B cell (primary cell): Measurements from ENCODE around the gene GPR4. TPM values are rescaled to one million over a fixed set of nuclear protein-coding genes. Genes with fewer than 3 reads are reported as not detected.

Experiments used
- ATAC-seq: fragments of 200-7000 bp; cut with Tn5 transposase; one replicate; pipeline ENCODE4 v1.10.0; 2021; ENCODE audit warnings: low read depth, mild to moderate bottlenecking, moderate number of reproducible peaks, moderate library complexity
- CTCF ChIA-PET: fragments of 350-600 bp; sonication (Branson Sonifier 250); formaldehyde crosslinking; loops from one replicate; lab custom pipeline; 2021; ENCODE audit warnings: antibody characterized with exemption, inconsistent platforms; lab: Charles Lee
- POLR2A ChIA-PET: fragments of 350-600 bp; sonication (Branson Sonifier 250); formaldehyde crosslinking; loops from one replicate; lab custom pipeline; 2021; ENCODE audit warnings: antibody characterized with exemption; lab: Charles Lee
- DNase-seq: peaks from one replicate; pipeline ENCODE4 v3.0.0; 2013
- H2AFZ ChIP-seq: 2 replicates; pipeline ENCODE4 v1.6.1; 2012; ENCODE audit warnings: mild to moderate bottlenecking, low read depth, low read length; ENCODE audit not compliant: insufficient read depth, poor library complexity, severe bottlenecking
- H3K27ac ChIP-seq, 2 donors: 1 replicate in 1 of 2; 2 replicates in 1 of 2; pipeline ENCODE4 v1.5.1; 2012 to 2013; ENCODE audit warnings: low read length in 2 of 2, mild to moderate bottlenecking in 2 of 2, moderate library complexity in 1 of 2
- H3K27me3 ChIP-seq, 4 experiments: fragments of 200-600 bp in 1 of 4; sonication (generic) in 1 of 4; replicated peaks in 1 of 4; 1 replicate in 2 of 4; 2 replicates in 2 of 4; pipeline versions ENCODE4 v1.6.1 to v1.7.0; 2013 to 2016; ENCODE audit warnings: low read length in 3 of 4, mild to moderate bottlenecking in 2 of 4, mixed read lengths in 1 of 4, moderate library complexity in 1 of 4; ENCODE audit not compliant: insufficient read depth in 4 of 4, control insufficient read depth in 3 of 4; ENCODE audit errors: control extremely low read depth in 1 of 4
- H3K36me3 ChIP-seq, 2 experiments: replicated peaks in 1 of 2; 1 replicate in 1 of 2; 2 replicates in 1 of 2; pipeline versions ENCODE4 v1.6.1 to v1.7.1; 2013; ENCODE audit warnings: low read length in 1 of 2; ENCODE audit not compliant: insufficient read depth in 2 of 2, control insufficient read depth in 1 of 2; ENCODE audit errors: control extremely low read depth in 1 of 2, extremely low read depth in 1 of 2
- H3K4me1 ChIP-seq, 2 donors: fragments of 200-600 bp in 1 of 2; sonication (generic) in 1 of 2; 1 replicate in 1 of 2; 2 replicates in 1 of 2; pipeline versions ENCODE4 v1.5.1 to v1.6.1; 2013 to 2017; ENCODE audit warnings: low read length in 2 of 2; ENCODE audit not compliant: control insufficient read depth in 2 of 2, insufficient read depth in 2 of 2
- H3K4me2 ChIP-seq: replicated peaks from 2 replicates; pipeline ENCODE3; 2012; ENCODE audit warnings: mild to moderate bottlenecking, low read depth, low read length; ENCODE audit not compliant: poor library complexity, severe bottlenecking
- H3K4me3 ChIP-seq, 5 experiments: fragments of 200-600 bp in 1 of 5; sonication (generic) in 1 of 5; 1 replicate in 3 of 5; 2 replicates in 2 of 5; pipeline versions ENCODE4 v1.5.1 to v1.7.0; 2011 to 2016; ENCODE audit warnings: low read length in 4 of 5, mild to moderate bottlenecking in 4 of 5, low read depth in 2 of 5, control low read depth in 1 of 5, moderate library complexity in 1 of 5; ENCODE audit not compliant: insufficient read depth in 1 of 5; ENCODE audit errors: control extremely low read depth in 1 of 5, extremely low read depth in 1 of 5
- H3K79me2 ChIP-seq: fragments of 200-600 bp; sonication (generic); one replicate; pipeline ENCODE4 v1.6.0; 2016; ENCODE audit warnings: low read length; ENCODE audit not compliant: control insufficient read depth, insufficient read depth
- H3K9ac ChIP-seq: fragments of 200-600 bp; sonication (generic); 2 replicates; pipeline ENCODE4 v1.6.1; 2017; ENCODE audit warnings: mild to moderate bottlenecking, low read length, moderate library complexity
- H3K9me3 ChIP-seq, 3 donors: one replicate each; pipeline versions ENCODE4 v1.6.1 to v1.7.1; 2013; ENCODE audit warnings: low read length in 2 of 3; ENCODE audit not compliant: control insufficient read depth in 2 of 3, insufficient read depth in 1 of 3; ENCODE audit errors: control extremely low read depth in 1 of 3
- H4K20me1 ChIP-seq: 2 replicates; pipeline ENCODE4 v1.6.0; 2012; ENCODE audit warnings: mild to moderate bottlenecking, low read length; ENCODE audit not compliant: insufficient read depth, control insufficient read depth, poor library complexity, severe bottlenecking
- H3K27ac Mint-ChIP-seq: one replicate; pipeline ENCODE4 v1.8.0; 2021; ENCODE audit warnings: mixed read lengths
- H3K27me3 Mint-ChIP-seq: one replicate; pipeline ENCODE4 v1.8.0; 2021; ENCODE audit warnings: mixed read lengths
- H3K4me1 Mint-ChIP-seq: one replicate; pipeline ENCODE4 v1.8.0; 2021; ENCODE audit warnings: mixed read lengths
- H3K4me3 Mint-ChIP-seq: one replicate; pipeline ENCODE4 v1.8.0; 2021; ENCODE audit warnings: mixed read lengths
- H3K9me3 Mint-ChIP-seq: one replicate; pipeline ENCODE4 v1.8.0; 2022; ENCODE audit warnings: mixed read lengths; ENCODE audit not compliant: insufficient read depth
- EZH2 ChIP-seq: IDR thresholded peaks from 2 replicates; pipeline ENCODE4 v1.6.1; 2012; ENCODE audit warnings: borderline replicate concordance, low read depth, mild to moderate bottlenecking, moderate library complexity, low read length; ENCODE audit not compliant: insufficient read depth, poor library complexity, severe bottlenecking
- WGBS: methylation state at CpG from one replicate; pipeline ENCODE4 v1.1.5; 2013; ENCODE audit warnings: missing lambda C conversion rate; ENCODE audit not compliant: insufficient coverage; 5-methylcytosine and 5-hydroxymethylcytosine counted together
- intact Hi-C: fragments of 100-400 bp; cut with micrococcal nuclease; formaldehyde crosslinking; loops from one replicate; pipeline ENCODE4 v1.10.0; 2022
- polyA plus RNA-seq: library from polyadenylated mRNA; depleted of rRNA; stranded (reverse); fragments of >200 nt; gene quantifications from 2 replicates; pipeline ENCODE4 v1.2.3, GENCODE V29; 2012
- total RNA-seq, 2 donors: library from RNA; stranded (reverse); fragments of 120-200 nt in 1 of 2; gene quantifications; 1 replicate in 1 of 2; 2 replicates in 1 of 2; pipeline versions ENCODE4 v1.2.3 to v1.2.4, GENCODE V29; 2013 to 2022
- TF ChIP-seq, protein P1 (sequence below): fragments of 200-600 bp; IDR thresholded peaks from one replicate; pipeline ENCODE4 v1.8.0; 2022; ENCODE audit warnings: antibody characterized with exemption, mild to moderate bottlenecking

GPR4 gene
- total and polyA plus RNA-seq, 2 donors (not counting 1 experiment from before 2014, with no cell fraction given), result not detected

DNA sequence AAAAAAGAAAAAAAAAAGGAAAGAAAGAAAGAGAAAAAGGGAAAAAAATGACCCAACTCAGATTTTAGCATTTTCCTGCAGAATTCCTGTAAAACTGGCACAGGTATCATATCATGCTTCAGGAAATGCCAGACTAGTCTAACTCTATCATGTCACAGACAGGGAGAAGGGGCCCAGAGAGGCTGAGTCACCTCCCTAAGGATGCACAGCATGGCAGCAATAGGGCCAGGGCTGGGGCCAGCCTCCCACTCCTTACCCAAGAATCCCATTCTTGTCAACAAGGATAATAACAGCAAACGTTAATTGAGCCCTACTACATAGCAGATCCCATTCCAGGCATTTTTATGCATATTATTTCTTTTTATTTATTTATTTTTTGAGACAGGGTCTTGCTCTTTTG is 8.5 kb downstream of the GPR4 start:
- Histone ChIP-seq H4K20me1 (no peaks in the 10 kb centered on the region), H3K36me3 (no peaks in the 10 kb centered on the region), H3K4me3 (no peak overlapping the region), H3K9ac (no peak overlapping the region), H3K9me3 (peaks cover 0 to 18% (median 0%) of the 10 kb centered on the region in 3 donors), H3K27me3 (peaks cover 0 to 54% (median 14%) of the 10 kb centered on the region in 4 experiments), H3K4me1 (peaks cover 8 to 11% of the 10 kb centered on the region in 2 donors), H3K4me2 (no peak overlapping the region), H3K27ac (no peak overlapping the region), H2AFZ (no peak overlapping the region), H3K79me2 (no peaks in the 10 kb centered on the region)
- Mint-ChIP-seq H3K27ac (no peak overlapping the region), H3K4me1 (peaks cover 12% of the 10 kb centered on the region), H3K9me3 (no peaks in the 10 kb centered on the region), H3K4me3 (no peak overlapping the region), H3K27me3 (peaks cover 64% of the 10 kb centered on the region)
- ATAC-seq, result no peak
- TF ChIP-seq, protein P1, sequence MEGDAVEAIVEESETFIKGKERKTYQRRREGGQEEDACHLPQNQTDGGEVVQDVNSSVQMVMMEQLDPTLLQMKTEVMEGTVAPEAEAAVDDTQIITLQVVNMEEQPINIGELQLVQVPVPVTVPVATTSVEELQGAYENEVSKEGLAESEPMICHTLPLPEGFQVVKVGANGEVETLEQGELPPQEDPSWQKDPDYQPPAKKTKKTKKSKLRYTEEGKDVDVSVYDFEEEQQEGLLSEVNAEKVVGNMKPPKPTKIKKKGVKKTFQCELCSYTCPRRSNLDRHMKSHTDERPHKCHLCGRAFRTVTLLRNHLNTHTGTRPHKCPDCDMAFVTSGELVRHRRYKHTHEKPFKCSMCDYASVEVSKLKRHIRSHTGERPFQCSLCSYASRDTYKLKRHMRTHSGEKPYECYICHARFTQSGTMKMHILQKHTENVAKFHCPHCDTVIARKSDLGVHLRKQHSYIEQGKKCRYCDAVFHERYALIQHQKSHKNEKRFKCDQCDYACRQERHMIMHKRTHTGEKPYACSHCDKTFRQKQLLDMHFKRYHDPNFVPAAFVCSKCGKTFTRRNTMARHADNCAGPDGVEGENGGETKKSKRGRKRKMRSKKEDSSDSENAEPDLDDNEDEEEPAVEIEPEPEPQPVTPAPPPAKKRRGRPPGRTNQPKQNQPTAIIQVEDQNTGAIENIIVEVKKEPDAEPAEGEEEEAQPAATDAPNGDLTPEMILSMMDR, result no peak
- TF ChIP-seq EZH2, result no peak
- intact Hi-C loops, result no loop called here
- WGBS, result no CpG with 5 or more reads among the region's 1 CpG
- CTCF ChIA-PET, result interaction anchor here (0.6 to 1.1 kb wide), 3 partner anchors 14 to 671 kb away, joined by 3 to 7 read pairs (median 3); no protein-coding TSS in a partner anchor
- POLR2A ChIA-PET, result interaction anchor here (0.6 kb wide), 1 partner anchor 90 kb away, joined by 5 read pairs; no protein-coding TSS in a partner anchor
- no peak for DNase-seq

DNA sequence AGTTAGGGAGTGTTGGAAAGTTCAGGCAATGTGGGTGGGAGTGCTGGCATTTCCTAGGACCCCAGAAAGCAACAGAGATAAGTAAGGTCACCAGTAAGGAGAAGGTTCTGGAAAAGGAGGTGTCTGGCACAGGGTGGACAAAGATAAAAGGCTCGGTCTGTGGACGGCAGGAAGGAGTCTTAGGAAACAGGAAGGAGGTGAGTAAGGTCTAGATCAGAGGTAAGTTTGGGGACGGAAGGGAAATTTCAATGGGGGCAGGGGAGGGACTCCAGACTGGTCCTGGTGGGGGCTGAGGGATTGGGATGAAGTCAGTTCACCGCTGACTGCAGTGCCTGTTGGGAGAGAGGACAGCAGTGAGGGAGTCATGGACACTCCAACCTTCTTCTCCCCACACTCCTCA is 9.6 kb downstream of the GPR4 start:
- CTCF ChIA-PET, result no interaction called here
- Histone ChIP-seq H3K36me3 (no peaks in the 10 kb centered on the region), H2AFZ (no peak overlapping the region), H3K27me3 (peaks cover 0 to 42% (median 5%) of the 10 kb centered on the region in 4 experiments), H3K4me1 (no peaks in the 10 kb centered on the region), H3K9ac (no peak overlapping the region), H3K27ac (no peak overlapping the region), H3K79me2 (no peaks in the 10 kb centered on the region), H4K20me1 (no peaks in the 10 kb centered on the region), H3K4me3 (no peak overlapping the region), H3K9me3 (peaks cover 0 to 14% (median 0%) of the 10 kb centered on the region in 3 donors), H3K4me2 (no peak overlapping the region)
- DNase-seq (no peak), ATAC-seq (no peak)
- Mint-ChIP-seq H3K27me3 (peaks cover 53% of the 10 kb centered on the region), H3K9me3 (no peaks in the 10 kb centered on the region), H3K27ac (no peak overlapping the region), H3K4me3 (no peak overlapping the region), H3K4me1 (peaks cover under 1% of the 10 kb centered on the region)
- POLR2A ChIA-PET, result interaction anchor here (0.6 kb wide), 1 partner anchor 103 kb away, joined by 3 read pairs; no protein-coding TSS in a partner anchor
- intact Hi-C loops, result no loop called here
- WGBS, result 0% methylated on average over 3 of the region's 4 CpGs
- TF ChIP-seq, protein P1, result no peak
- TF ChIP-seq EZH2, result no peak
